NOMO-1 treated with DMSO at 0.1 percent for 48 hours (cell line): ENCODE measurements around the gene CFAP100.

Experiments used
- DNase-seq: peaks from one replicate; lab custom pipeline; 2025; ENCODE audit not compliant: unreplicated experiment; lab: John Stamatoyannopoulos, UW

Gene CFAP100

GRCh38 chr3:126475413-126476114 is 80.9 kb downstream of the CFAP100 start, which contains the start of gene ZXDC:
Gene ZXDC, minus strand, starts transcription at chr3:126475891. Its CDS starts 26 bp downstream, at chr3:126475865.
- peak; percentile 90 for DNase-seq

- peak; percentile 54 for DNase-seq
Measured at GRCh38 chr3:126476166-126477060, 81.7 kb downstream of the CFAP100 start.

DNA sequence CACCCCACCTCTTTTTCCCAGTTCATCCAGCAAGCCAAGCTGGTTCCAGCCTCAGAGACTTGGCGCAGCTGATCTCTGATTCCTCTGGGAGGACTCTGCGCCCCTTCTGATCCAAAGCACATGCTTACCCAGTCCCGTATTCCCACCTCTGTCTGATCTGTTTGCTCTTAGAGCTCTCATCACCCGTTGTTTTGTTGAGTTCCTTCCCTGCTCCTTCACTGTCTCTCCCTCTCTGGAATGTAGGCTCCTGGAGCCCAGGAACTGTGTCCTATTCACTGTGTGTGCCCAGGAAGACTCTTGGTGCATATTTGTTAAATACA is 82.3 kb downstream of the CFAP100 start:
- no peak for DNase-seq

DNA sequence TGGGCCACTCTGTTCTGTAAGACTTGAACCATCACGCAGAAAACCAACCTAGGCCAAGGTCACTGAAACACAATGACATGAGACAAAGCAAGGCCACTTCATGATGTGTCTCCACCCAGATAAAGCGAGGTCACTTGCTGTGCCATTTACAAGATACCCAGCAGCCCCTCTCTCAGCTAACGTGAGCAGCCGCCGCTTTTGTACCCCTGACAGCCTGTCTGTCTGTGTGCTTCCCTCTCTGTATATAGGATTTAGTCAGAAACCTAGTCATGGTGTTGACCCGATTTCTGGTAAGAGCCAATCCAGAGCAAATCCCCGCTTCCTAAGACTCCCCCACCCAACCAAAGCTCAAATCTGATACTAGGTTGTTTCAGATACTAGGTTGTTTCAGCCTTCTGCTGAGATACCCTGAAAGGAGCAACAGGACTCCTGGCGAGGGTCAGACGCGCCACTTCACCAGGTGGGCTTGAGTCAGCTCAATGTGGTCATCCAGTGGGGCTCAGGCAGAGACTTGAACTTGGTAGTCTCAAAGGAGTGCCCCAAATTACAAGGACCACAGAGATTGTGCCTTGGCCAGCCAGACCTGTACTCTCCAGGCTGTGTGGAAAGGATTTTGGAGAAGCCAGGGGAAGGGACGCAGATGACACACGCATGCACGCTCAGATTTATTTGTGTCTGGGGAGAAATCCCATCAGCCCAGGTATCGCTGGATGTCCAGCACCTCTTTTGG is 84.0 kb downstream of the CFAP100 start:
- DNase-seq: no peak

DNA sequence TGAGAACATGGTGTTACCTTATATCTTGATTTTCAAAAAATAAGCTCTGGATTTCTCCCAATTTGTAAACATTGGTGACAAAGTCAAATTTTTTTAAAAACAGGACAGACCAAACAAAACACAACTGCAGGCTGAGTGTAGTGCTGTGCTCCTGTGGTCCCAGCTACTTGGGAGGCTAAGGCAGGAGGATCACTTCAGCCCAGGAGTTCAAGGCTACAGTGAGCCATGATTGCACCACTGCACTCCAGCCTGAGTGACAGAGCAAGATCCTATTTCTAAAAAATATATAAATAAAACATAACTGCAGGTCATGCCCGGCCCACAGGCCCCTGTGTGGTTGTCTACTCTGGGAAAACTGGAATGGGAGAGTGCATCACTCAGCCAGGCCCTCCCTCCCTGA is 84.9 kb downstream of the CFAP100 start:
- DNase-seq: no peak

- DNase-seq: no peak
Measured at GRCh38 chr3:126480206-126480605, 85.5 kb downstream of the CFAP100 start.

- no peak for DNase-seq
Measured at GRCh38 chr3:126480861-126481260, 86.2 kb downstream of the CFAP100 start.

GRCh38 chr3:126481808-126482502 is 87.2 kb downstream of the CFAP100 start:
- DNase-seq: no peak

DNA sequence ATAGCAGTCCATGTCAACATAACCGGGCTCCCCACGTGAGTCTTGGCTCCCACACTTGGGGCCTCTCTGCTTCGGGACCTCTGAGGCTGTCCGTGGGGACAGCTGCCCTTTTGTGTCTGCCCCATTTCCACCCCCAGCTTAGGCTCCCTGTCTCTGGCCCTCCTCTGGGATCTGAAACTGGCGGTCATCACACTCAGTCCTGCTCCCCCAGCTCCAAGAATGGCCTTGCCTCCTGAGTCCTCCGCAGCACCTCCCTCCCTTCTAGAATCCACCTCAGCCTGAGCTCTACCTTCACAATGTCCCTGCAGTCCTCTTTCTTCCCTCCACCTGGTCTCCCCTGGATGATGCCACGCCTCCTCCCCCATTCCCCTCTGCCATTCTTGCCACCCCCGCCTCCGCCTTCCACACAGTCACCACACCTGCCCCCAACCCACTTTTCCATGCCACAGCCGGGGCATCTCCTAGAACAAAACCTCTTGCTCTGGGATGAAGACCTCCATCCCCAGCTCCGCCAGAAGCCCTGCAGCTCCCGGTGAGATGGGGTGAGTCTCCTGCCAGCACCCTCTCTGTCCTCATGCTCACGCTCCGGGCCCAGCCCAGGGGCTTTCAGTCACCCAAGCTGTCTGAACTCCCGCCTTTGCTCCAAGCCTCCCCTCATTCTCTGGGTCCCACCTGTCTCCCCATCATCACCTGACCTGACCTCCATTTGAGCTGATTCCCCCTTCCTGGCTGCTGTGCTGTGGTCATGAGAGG is 88.0 kb downstream of the CFAP100 start:
- DNase-seq: no peak

- no peak for DNase-seq
Measured at GRCh38 chr3:126483321-126483761, 88.6 kb downstream of the CFAP100 start.

- no peak for DNase-seq
Measured at GRCh38 chr3:126484148-126484547, 89.4 kb downstream of the CFAP100 start.

GRCh38 chr3:126484662-126485061 is 90.0 kb downstream of the CFAP100 start:
- DNase-seq: no peak

DNA sequence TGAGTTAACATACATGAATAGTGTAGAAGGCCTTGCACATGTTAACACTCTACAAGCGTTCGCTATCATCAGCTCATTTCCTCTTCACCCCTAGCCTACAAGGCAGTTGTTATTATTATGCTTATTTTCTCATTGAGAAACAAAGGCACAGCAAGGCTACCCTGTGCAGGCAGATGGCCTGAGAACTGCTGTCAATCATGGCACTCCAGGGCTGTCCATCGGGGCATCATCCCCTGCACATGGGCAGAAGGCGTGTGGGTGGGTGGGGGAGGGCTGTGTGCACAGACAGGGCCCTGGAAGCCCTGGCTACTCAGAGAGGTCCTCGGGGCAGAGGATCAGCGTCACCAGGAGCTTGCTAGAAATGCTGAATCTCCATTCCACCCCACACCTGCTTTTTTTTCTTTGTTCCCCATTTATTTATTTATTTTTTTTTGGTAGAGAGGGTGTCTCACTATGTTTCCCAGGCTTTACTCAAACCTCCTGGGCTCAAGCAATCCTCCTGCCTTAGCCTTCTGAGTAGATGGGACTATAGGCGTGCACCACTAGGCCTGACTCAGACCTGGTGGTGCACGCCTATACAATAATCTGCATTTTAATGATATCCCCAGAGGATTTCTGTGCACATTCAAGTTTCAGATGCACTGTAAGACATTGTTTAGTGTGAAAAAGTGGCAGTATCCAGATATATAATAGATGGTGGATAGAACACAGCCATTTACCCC is 90.6 kb downstream of the CFAP100 start:
- DNase-seq: no peak

DNA sequence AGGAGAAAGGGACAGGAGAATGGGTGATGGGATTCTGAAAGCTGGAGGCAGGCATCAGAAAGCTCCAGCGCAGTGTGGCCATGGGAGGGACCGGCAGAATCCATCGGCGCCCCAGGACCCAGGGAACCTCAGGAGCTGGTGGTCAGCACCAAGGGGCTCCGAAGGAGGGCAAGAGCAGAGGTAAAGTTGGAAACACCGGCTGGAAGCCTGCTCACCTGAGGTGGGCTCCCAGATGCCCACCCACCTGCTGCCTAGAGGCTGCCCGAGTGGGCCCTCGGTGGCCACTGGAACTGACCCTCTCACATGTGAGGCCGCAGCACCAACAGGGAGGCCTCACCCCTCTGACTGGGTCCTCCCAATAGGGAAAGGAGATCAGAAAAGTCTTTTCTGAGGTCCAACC is 91.2 kb downstream of the CFAP100 start:
- no peak for DNase-seq
